H1 (cell line): ENCODE data around the gene GMEB2. TPM values are rescaled to one million over a fixed set of nuclear protein-coding genes. Genes with fewer than 3 reads are reported as not detected.

Experiments used
- RNF2 ChIP-seq: fragments of 200-900, 300-1000 bp; sonication (generic); IDR thresholded peaks from 2 replicates; pipeline ENCODE4 v1.7.1; 2016; ENCODE audit warnings: borderline replicate concordance, low read depth, mild to moderate bottlenecking, antibody characterized with exemption, low read length; ENCODE audit not compliant: poor library complexity, severe bottlenecking; ENCODE audit errors: missing control alignments
- polyA plus RNA-seq, 7 experiments: library from polyadenylated mRNA; depleted of rRNA in 3 of 7; stranded (reverse) in 5 of 7; unstranded in 2 of 7; fragments of >200 nt in 5 of 7; fragments of 200-250 nt in 2 of 7; gene quantifications; 1 replicate in 5 of 7; 2 replicates in 1 of 7; 4 replicates in 1 of 7; pipeline versions ENCODE4 v1.2.1 to v1.2.3, GENCODE V29; 2011 to 2013; ENCODE audit warnings: missing spikeins in 2 of 7, mixed read lengths in 2 of 7
- total RNA-seq: library from RNA; stranded (reverse); fragmentation: NEBNext Ultra II Directional; extraction: Animal tissue kit (Norgen Biotek cat#: 25700); gene quantifications from 2 replicates; pipeline ENCODE4 v1.2.1, GENCODE V29; 2021

GMEB2 gene
- total and polyA plus RNA-seq, 2 of the 8 experiments (the other 6 are each of a cell fraction or from before 2014, with no cell fraction given), result 12.9 to 14.2 TPM

GRCh38 chr20:63549019-63549418 is 77.9 kb downstream of the GMEB2 start (continued):
- no peak for TF ChIP-seq RNF2
